ENCODE measurements around the gene HNRNPUL1. TPM values are rescaled to one million over a fixed set of nuclear protein-coding genes. Genes with fewer than 3 reads are reported as not detected.

Gene HNRNPUL1
- 60.6 and 119 TPM in 2 replicates for total RNA-seq

GRCh38 chr19:41263850-41264580 is at the start of gene HNRNPUL1:
HNRNPUL1 (plus strand) TSS chr19:41264372; CDS start chr19:41264504, 132 bp downstream.

GRCh38 chr19:41218615-41219507 is 45.3 kb upstream of the HNRNPUL1 start, which contains the start of gene AXL:
AXL (plus strand) TSS chr19:41219223; CDS start chr19:41219393, 170 bp downstream.

GRCh38 chr19:41310033-41310831 is 46.1 kb downstream of the HNRNPUL1 start, which contains the start of gene CCDC97:
CCDC97 (plus strand) TSS chr19:41310172; CDS start chr19:41310311, 139 bp downstream.

GRCh38 chr19:41353466-41354342 is 89.5 kb downstream of the HNRNPUL1 start, which contains the start of gene TGFB1:
TGFB1 (minus strand) TSS chr19:41353922; CDS start chr19:41353044, 878 bp downstream.

Other genes with a start within 250 kb of the HNRNPUL1 start
- not detected in 2 replicates for gene CYP2A13, start 175.9 kb upstream of the HNRNPUL1 start, total RNA-seq
- gene CYP2F1, start 149.9 kb upstream of the HNRNPUL1 start, total RNA-seq = not detected in 2 replicates
- 0.89 and 2.1 TPM in 2 replicates for gene CYP2S1, start 71.2 kb upstream of the HNRNPUL1 start, total RNA-seq
- gene AXL, start 45.1 kb upstream of the HNRNPUL1 start, total RNA-seq = 118 and 345 TPM in 2 replicates
- gene CCDC97, start 45.8 kb downstream of the HNRNPUL1 start, total RNA-seq = 8.3 and 9.1 TPM in 2 replicates
- gene TGFB1, start 89.5 kb downstream of the HNRNPUL1 start, total RNA-seq = 24.1 and 38.9 TPM in 2 replicates
- 2.6 and 3.9 TPM in 2 replicates for gene B9D2, start 99.8 kb downstream of the HNRNPUL1 start, total RNA-seq
- gene TMEM91, start 112.2 kb downstream of the HNRNPUL1 start, total RNA-seq = 5.0 and 9.8 TPM in 2 replicates
- 7.1 and 8.6 TPM in 2 replicates for gene EXOSC5, start 133.0 kb downstream of the HNRNPUL1 start, total RNA-seq
- gene BCKDHA, start 133.4 kb downstream of the HNRNPUL1 start, total RNA-seq = 25.5 and 27.9 TPM in 2 replicates
- gene B3GNT8, start 163.0 kb downstream of the HNRNPUL1 start, total RNA-seq = 0.30 and 0.88 TPM in 2 replicates
- 31.8 and 35.2 TPM in 2 replicates for gene DMAC2, start 175.5 kb downstream of the HNRNPUL1 start, total RNA-seq
- not detected in 2 replicates for gene ERICH4, start 178.8 kb downstream of the HNRNPUL1 start, total RNA-seq